Thoracic aorta (tissue), 2 donors: ENCODE data around the gene CHMP6. TPM values are rescaled to one million over a fixed set of nuclear protein-coding genes. Genes with fewer than 3 reads are reported as not detected.

Experiments
- ATAC-seq: fragments of 150-250 bp; one replicate; pipeline ENCODE4 v1.8.0; 2017; ENCODE audit warnings: low read depth; ENCODE audit not compliant: insufficient number of reproducible peaks, low FRiP score
- DNase-seq: peaks from one replicate; pipeline ENCODE4 v3.0.0-alpha.2; 2020; ENCODE audit warnings: low spot score
- H3K27ac ChIP-seq, 2 donors: fragments of 200-600 bp; sonication (generic); 1 replicate in 1 of 2; 2 replicates in 1 of 2; pipeline ENCODE4 v1.5.1; 2016; ENCODE audit warnings: mild to moderate bottlenecking in 2 of 2, moderate library complexity in 2 of 2
- H3K27me3 ChIP-seq: fragments of 200-600 bp; sonication (generic); replicated peaks from 2 replicates; pipeline ENCODE4 v1.6.0; 2016; ENCODE audit warnings: mild to moderate bottlenecking; ENCODE audit not compliant: insufficient read depth
- H3K36me3 ChIP-seq: fragments of 200-600 bp; sonication (generic); one replicate; pipeline ENCODE4 v1.5.1; 2016
- H3K4me1 ChIP-seq, 2 donors: fragments of 200-600 bp; sonication (generic); 1 replicate in 1 of 2; 2 replicates in 1 of 2; pipeline versions ENCODE4 v1.5.1 to v1.6.0; 2016; ENCODE audit warnings: low read depth in 2 of 2, mild to moderate bottlenecking in 1 of 2; ENCODE audit not compliant: control insufficient read depth in 1 of 2
- H3K4me3 ChIP-seq: fragments of 200-600 bp; sonication (generic); 2 replicates; pipeline ENCODE4 v1.5.1; 2016; ENCODE audit warnings: mild to moderate bottlenecking
- H3K9me3 ChIP-seq: fragments of 200-600 bp; sonication (generic); 2 replicates; pipeline ENCODE4 v1.5.1; 2016
- CTCF ChIP-seq: fragments of 200-600 bp; sonication (generic); IDR thresholded peaks from one replicate; pipeline ENCODE4 v1.5.1; 2019; ENCODE audit warnings: antibody characterized with exemption
- total RNA-seq, 2 donors: library from RNA; depleted of rRNA; stranded (reverse); fragments of >200 nt; gene quantifications; one replicate each; pipeline versions ENCODE4 v1.1.0 to v1.2.3, GENCODE V29; 2016

Gene CHMP6
- total RNA-seq, 2 donors from 2014 or later = 20.2 to 38.0 TPM

- DNase-seq (no peak), ATAC-seq (no peak)
- Histone ChIP-seq H3K36me3 (no peaks in the 10 kb centered on the region), H3K4me3 (peak overlapping the region; percentile 16), H3K4me1 (peaks cover 7 to 25% of the 10 kb centered on the region in 2 donors), H3K9me3 (no peaks in the 10 kb centered on the region), H3K27me3 (no peaks in the 10 kb centered on the region), H3K27ac (peak overlapping the region in 1 of 2 donors; percentile 50)
- no peak for TF ChIP-seq CTCF
These were observed 53.3 kb downstream of the CHMP6 start for GRCh38 chr17:81044764-81045589.

- Histone ChIP-seq H3K36me3 (no peaks in the 10 kb centered on the region), H3K9me3 (no peaks in the 10 kb centered on the region), H3K27ac (no peak overlapping the region), H3K4me3 (no peak overlapping the region), H3K4me1 (peaks cover 7 to 18% of the 10 kb centered on the region in 2 donors), H3K27me3 (no peaks in the 10 kb centered on the region)
- no peak for ATAC-seq
- TF ChIP-seq CTCF = no peak
- no peak for DNase-seq
These were observed 54.0 kb downstream of the CHMP6 start for GRCh38 chr17:81045590-81046095.

- peaks cover 7 to 13% of the 10 kb centered on the region in 2 donors for H3K4me1 ChIP-seq
- DNase-seq (no peak), ATAC-seq (no peak)
- no peak for TF ChIP-seq CTCF
- H3K27me3 ChIP-seq = no peaks in the 10 kb centered on the region
- H3K9me3 ChIP-seq = no peaks in the 10 kb centered on the region
- no peaks in the 10 kb centered on the region for H3K36me3 ChIP-seq
- H3K4me3 ChIP-seq = no peak overlapping the region
- H3K27ac ChIP-seq = no peak overlapping the region
These were observed 54.6 kb downstream of the CHMP6 start for GRCh38 chr17:81046132-81046769.

GRCh38 chr17:81046770-81047359 lies 55.2 kb downstream of the CHMP6 start:
- Histone ChIP-seq H3K36me3 (no peaks in the 10 kb centered on the region), H3K27ac (no peak overlapping the region), H3K4me1 (peaks cover 7 to 13% of the 10 kb centered on the region in 2 donors), H3K9me3 (no peaks in the 10 kb centered on the region), H3K4me3 (no peak overlapping the region), H3K27me3 (no peaks in the 10 kb centered on the region)
- TF ChIP-seq CTCF = no peak
- no peak for ATAC-seq
- DNase-seq = no peak

GRCh38 chr17:81048827-81049371 lies 57.3 kb downstream of the CHMP6 start:
- H3K9me3 ChIP-seq = no peaks in the 10 kb centered on the region
- no peak overlapping the region for H3K27ac ChIP-seq
- no peaks in the 10 kb centered on the region for H3K36me3 ChIP-seq
- no peaks in the 10 kb centered on the region for H3K27me3 ChIP-seq
- no peak overlapping the region for H3K4me3 ChIP-seq
- ATAC-seq (no peak), DNase-seq (no peak)
- peaks cover 11 to 20% of the 10 kb centered on the region in 2 donors for H3K4me1 ChIP-seq
- TF ChIP-seq CTCF = no peak
